Cardiac fibroblast (primary cell): ENCODE measurements around the gene FARP2.

Experiments used
- DNase-seq, 2 donors: peaks; one replicate each; pipeline versions ENCODE4 v3.0.0 to v3.0.0-alpha.2; 2010; ENCODE audit warnings: low read depth in 2 of 2
- H3K4me3 ChIP-seq, 2 donors: replicated peaks in 1 of 2; 1 replicate in 1 of 2; 2 replicates in 1 of 2; pipeline ENCODE4 v1.5.1; 2011; ENCODE audit warnings: low read depth in 2 of 2, low read length in 2 of 2, mild to moderate bottlenecking in 2 of 2, moderate library complexity in 1 of 2
- CTCF ChIP-seq: IDR thresholded peaks from one replicate; pipeline ENCODE4 v1.5.1; 2011; ENCODE audit warnings: low read depth, mild to moderate bottlenecking, low read length, inconsistent platforms

The FARP2 gene

GRCh38 chr2:241539616-241540374 lies 183.7 kb downstream of the FARP2 start:
- TF ChIP-seq CTCF = no peak
- DNase-seq = no peak
- no peak overlapping the region for H3K4me3 ChIP-seq

- no peak for TF ChIP-seq CTCF
- H3K4me3 ChIP-seq = peak overlapping the region; percentile 11 to 48
- peak in 1 of 2 donors; percentile 67 for DNase-seq
Measured at GRCh38 chr2:241540401-241540770, 184.3 kb downstream of the FARP2 start.

GRCh38 chr2:241540771-241541561 lies 184.9 kb downstream of the FARP2 start:
- DNase-seq = peak; percentile 65 to 67
- no peak for TF ChIP-seq CTCF
- H3K4me3 ChIP-seq = peak overlapping the region; percentile 35 to 48

GRCh38 chr2:241541564-241542277 lies 185.6 kb downstream of the FARP2 start:
- peak overlapping the region; percentile 32 to 35 for H3K4me3 ChIP-seq
- TF ChIP-seq CTCF = no peak
- DNase-seq = no peak

GRCh38 chr2:241542278-241542605 lies 186.2 kb downstream of the FARP2 start:
- no peak for TF ChIP-seq CTCF
- no peak overlapping the region for H3K4me3 ChIP-seq
- DNase-seq = no peak
